ENCODE results near the gene PKIG.

GRCh38 chr20:44571362-44571988 lies 10.9 kb upstream of the PKIG start:
- TF ChIP-seq, protein P1, sequence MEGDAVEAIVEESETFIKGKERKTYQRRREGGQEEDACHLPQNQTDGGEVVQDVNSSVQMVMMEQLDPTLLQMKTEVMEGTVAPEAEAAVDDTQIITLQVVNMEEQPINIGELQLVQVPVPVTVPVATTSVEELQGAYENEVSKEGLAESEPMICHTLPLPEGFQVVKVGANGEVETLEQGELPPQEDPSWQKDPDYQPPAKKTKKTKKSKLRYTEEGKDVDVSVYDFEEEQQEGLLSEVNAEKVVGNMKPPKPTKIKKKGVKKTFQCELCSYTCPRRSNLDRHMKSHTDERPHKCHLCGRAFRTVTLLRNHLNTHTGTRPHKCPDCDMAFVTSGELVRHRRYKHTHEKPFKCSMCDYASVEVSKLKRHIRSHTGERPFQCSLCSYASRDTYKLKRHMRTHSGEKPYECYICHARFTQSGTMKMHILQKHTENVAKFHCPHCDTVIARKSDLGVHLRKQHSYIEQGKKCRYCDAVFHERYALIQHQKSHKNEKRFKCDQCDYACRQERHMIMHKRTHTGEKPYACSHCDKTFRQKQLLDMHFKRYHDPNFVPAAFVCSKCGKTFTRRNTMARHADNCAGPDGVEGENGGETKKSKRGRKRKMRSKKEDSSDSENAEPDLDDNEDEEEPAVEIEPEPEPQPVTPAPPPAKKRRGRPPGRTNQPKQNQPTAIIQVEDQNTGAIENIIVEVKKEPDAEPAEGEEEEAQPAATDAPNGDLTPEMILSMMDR (IDR thresholded peaks at IDR 0.05; ENCODE audit: poor library complexity, severe bottlenecking): no peak
- no peak for TF ChIP-seq RAD21 (conservative IDR thresholded peaks at IDR 0.05)
- no peak for TF ChIP-seq EZH2 (IDR thresholded peaks at IDR 0.05; ENCODE audit: borderline replicate concordance, insufficient read depth, low read length, poor library complexity, severe bottlenecking)
- no peak for TF ChIP-seq EP300 (conservative IDR thresholded peaks at IDR 0.05; ENCODE audit: poor library complexity, severe bottlenecking)
- TF ChIP-seq MXI1 (conservative IDR thresholded peaks at IDR 0.05; ENCODE audit: poor library complexity, severe bottlenecking): no peak
- TF ChIP-seq, protein P2, sequence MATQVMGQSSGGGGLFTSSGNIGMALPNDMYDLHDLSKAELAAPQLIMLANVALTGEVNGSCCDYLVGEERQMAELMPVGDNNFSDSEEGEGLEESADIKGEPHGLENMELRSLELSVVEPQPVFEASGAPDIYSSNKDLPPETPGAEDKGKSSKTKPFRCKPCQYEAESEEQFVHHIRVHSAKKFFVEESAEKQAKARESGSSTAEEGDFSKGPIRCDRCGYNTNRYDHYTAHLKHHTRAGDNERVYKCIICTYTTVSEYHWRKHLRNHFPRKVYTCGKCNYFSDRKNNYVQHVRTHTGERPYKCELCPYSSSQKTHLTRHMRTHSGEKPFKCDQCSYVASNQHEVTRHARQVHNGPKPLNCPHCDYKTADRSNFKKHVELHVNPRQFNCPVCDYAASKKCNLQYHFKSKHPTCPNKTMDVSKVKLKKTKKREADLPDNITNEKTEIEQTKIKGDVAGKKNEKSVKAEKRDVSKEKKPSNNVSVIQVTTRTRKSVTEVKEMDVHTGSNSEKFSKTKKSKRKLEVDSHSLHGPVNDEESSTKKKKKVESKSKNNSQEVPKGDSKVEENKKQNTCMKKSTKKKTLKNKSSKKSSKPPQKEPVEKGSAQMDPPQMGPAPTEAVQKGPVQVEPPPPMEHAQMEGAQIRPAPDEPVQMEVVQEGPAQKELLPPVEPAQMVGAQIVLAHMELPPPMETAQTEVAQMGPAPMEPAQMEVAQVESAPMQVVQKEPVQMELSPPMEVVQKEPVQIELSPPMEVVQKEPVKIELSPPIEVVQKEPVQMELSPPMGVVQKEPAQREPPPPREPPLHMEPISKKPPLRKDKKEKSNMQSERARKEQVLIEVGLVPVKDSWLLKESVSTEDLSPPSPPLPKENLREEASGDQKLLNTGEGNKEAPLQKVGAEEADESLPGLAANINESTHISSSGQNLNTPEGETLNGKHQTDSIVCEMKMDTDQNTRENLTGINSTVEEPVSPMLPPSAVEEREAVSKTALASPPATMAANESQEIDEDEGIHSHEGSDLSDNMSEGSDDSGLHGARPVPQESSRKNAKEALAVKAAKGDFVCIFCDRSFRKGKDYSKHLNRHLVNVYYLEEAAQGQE (IDR thresholded peaks at IDR 0.05; ENCODE audit: borderline replicate concordance): no peak
- TF ChIP-seq POLR2AphosphoS5 (IDR thresholded peaks at IDR 0.05): no peak

Data from neural cell (in vitro differentiated cells).